Measurements from ENCODE around the gene ZIC1.

The ZIC1 gene

GRCh38 chr3:147395899-147396711 is 13.1 kb upstream of the ZIC1 start:
- no peak for DNase-seq (ENCODE audit: low spot score)

- no peak for DNase-seq (ENCODE audit: low spot score)
Observed at GRCh38 chr3:147396712-147397046, 12.5 kb upstream of the ZIC1 start.

DNA sequence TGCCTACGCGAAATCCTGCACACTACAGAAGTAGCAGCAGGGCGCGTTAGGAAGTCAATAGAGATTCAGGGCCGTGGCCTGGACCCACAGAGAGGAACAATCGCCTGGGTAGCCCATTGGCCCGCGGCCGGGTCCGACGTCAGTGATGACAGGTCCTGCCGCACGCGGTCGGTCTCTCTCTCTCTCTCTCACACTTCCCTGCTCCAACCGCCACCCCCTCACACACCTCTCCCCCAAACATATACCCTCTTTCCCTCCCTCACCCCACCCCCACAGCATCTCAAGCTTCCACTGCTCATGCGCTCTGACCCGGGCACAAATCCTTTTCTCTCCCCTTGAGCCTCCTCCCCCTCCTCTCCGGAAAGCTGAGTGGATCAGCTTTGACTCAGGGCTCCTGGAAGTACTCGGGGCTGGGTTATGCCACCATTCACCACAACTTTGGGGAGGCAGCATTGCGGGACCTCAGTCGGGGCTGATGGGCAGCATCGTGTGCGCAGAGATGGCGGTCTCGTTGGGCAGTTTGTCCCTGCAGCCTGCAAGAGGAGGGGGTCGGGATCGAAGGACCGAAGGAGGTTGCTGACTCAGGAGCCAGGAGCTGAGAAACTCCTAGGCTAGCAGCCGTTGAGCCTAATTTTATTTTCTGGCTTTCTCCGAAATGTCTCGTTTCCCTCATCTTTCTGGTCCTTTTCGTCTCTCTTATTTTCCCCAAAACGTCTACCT is 11.8 kb upstream of the ZIC1 start:
- peak; percentile 48 for DNase-seq (ENCODE audit: low spot score)

- DNase-seq (ENCODE audit: low spot score): no peak
Observed at GRCh38 chr3:147397875-147398812, 11.0 kb upstream of the ZIC1 start.

DNA sequence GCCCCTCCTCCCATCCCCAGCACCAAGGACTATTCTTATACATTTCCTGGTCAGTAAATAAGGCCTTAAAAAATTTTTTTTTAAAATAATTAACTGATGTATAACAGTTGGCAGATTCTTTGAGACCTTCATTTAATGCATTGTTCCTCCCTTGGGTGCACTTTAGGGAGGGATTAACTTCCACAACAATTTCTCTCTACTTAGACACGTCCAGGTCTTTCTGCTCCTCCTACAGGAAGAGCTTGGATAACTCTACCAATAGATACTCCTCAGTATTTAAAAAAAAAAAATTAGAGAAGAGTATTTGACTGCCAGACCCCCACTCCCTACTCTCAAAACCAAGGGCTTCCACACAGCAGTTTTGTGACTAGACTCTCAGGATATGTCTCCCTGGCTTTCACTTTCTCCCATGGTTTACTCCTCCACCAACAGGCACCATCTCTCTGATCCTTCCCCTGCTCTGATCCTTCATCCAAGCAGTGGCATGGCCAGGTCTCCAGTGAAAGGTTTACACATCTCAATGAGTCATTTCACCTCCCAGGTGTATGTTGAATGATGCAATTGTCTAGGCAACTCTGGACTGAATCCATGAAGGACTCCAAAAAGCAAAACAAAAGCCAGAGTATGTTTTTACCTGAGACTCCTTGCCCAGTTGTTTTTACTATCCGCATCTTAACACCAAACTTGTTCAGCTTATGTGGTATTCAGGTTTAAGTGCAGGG is 10.2 kb upstream of the ZIC1 start:
- no peak for DNase-seq (ENCODE audit: low spot score)

DNA sequence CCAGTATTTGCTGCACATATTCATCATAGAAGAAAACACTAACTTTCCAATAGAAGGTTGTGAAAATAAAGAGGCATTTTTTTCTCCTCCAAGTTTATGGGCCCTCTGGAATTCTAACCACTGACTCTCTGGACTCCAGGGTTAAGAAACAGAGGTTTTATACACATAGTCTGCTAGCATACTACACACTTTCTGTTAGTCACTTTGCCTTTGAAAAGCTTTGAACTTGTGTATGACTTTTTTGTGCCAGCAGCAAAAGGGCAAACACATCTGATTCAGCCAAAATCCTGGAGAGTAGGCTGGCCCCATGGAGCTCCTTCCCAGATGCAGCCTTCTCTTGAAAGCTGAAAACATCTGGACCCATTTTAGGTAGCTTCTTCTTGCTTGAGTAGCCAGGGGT is 9.1 kb upstream of the ZIC1 start:
- no peak for DNase-seq (ENCODE audit: low spot score)

GRCh38 chr3:147400999-147401398 is 8.2 kb upstream of the ZIC1 start:
- DNase-seq (ENCODE audit: low spot score): no peak

DNA sequence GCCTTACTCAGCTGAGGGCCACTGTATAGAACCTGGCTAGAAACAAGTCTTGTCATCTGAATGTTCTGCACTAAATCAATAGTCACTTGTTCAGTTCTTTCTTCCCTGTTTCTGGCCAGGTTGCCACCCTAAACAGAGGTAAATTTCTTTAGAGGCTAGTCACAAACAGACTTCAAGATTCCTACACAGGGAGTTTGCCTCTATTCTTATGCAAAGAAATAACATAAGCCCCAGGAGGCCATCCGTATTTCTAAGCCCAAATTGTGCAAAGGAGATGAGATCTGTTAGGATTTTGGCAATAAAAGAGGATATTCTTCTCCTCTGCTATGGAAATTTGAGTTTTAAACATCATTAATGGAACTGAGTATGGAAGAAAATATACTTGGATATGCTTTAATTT is 7.7 kb upstream of the ZIC1 start:
- DNase-seq (ENCODE audit: low spot score): no peak

GRCh38 chr3:147402159-147402558 is 7.0 kb upstream of the ZIC1 start:
- DNase-seq (ENCODE audit: low spot score): no peak

- DNase-seq (ENCODE audit: low spot score): no peak
Observed at GRCh38 chr3:147403511-147403910, 5.7 kb upstream of the ZIC1 start.

- DNase-seq (ENCODE audit: low spot score): no peak
Observed at GRCh38 chr3:147404000-147404799, 5.0 kb upstream of the ZIC1 start.

DNA sequence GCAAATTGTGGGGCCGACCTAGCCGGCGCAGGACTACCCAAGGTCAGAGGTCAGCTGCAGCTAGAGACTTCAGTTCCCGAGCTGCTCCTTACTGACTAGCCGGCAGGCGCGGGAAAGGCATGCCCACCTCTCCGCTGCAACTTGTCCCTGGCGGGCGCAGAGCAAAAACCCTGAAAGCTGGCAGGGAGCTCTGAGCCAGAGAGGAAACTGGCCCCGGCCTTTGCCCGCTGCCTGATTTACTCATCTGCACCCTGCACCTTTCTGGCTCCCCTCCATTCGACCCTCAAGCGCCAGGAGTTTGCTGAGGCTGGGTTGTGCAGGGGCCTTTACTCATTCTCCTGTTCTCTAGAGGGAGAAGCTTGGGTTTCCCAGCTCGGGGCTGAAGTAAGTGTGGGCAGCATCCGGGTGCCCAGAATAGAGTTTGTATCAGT is 4.3 kb upstream of the ZIC1 start:
- no peak for DNase-seq (ENCODE audit: low spot score)

GRCh38 chr3:147405231-147406027 is 3.7 kb upstream of the ZIC1 start:
- DNase-seq (ENCODE audit: low spot score): no peak

- DNase-seq (ENCODE audit: low spot score): no peak
Observed at GRCh38 chr3:147406028-147406931, 2.9 kb upstream of the ZIC1 start, which contains the start of gene ZIC4. ZIC4 (minus strand) TSS chr3:147406543; CDS start chr3:147402797, 3,746 bp downstream.

DNA sequence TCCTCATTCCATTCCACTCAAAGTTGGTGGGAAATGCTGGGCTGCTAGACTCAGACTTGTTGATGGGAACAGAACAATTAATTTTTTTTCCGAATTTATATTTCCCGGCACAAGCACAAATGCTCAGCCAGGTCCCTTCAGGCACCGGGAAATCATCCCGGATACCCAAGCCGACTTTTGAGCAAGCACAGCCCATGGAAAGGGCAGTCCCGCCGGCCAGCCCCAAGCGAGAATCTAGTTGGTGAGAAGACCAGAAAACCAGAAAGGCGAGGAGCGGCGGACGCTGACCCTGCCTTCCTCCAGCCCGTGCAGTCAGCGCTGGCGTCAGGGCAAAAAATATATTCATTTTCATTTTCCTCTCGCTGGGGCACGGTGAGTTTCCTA is 2.1 kb upstream of the ZIC1 start:
- DNase-seq (ENCODE audit: low spot score): no peak

GRCh38 chr3:147407498-147408187 is 1.5 kb upstream of the ZIC1 start:
- DNase-seq (ENCODE audit: low spot score): no peak

- no peak for DNase-seq (ENCODE audit: low spot score)
Observed at GRCh38 chr3:147408188-147409100, 721 bp upstream of the ZIC1 start.
